22Rv1 (cell line): ENCODE results near the gene ARMH2.
"Not testable (repeated sequence)": the region's sequence is repeated elsewhere in the genome, so short reads cannot be mapped to it uniquely, and the experiment has no call there.

Experiments
- H3K27ac ChIP-seq: fragments of 450-650 bp; 2 replicates; pipeline ENCODE4 v1.5.1; 2017
- CTCF ChIP-seq: fragments of 450-650 bp; IDR thresholded peaks from 2 replicates; pipeline ENCODE4 v1.5.1; 2017; ENCODE audit warnings: mild to moderate bottlenecking
- ZFX ChIP-seq: fragments of 450-650 bp; IDR thresholded peaks from 2 replicates; pipeline ENCODE4 v1.6.1; 2017; ENCODE audit warnings: antibody characterized with exemption, borderline replicate concordance

Gene ARMH2

GRCh38 chr6:24774696-24775519 lies 23.8 kb downstream of the ARMH2 start, which contains the start of gene GMNN:
GMNN (plus strand) TSS chr6:24774937; CDS start chr6:24777247, 2,310 bp downstream.
- TF ChIP-seq CTCF: no peak
- no peak for TF ChIP-seq ZFX

GRCh38 chr6:24768361-24768760 lies 30.4 kb downstream of the ARMH2 start:
- H3K27ac ChIP-seq: no peak overlapping the region
- TF ChIP-seq CTCF (no peak), ZFX (no peak)

More at GRCh38 chr6:24774696-24775519, 23.8 kb downstream of the ARMH2 start, which contains the start of gene GMNN:
- H3K27ac ChIP-seq: peak within 1 kb of the TSS; percentile 98

- no peak overlapping the region for H3K27ac ChIP-seq
- TF ChIP-seq ZFX: no peak
- TF ChIP-seq CTCF: peak; percentile 65
These were observed 31.8 kb downstream of the ARMH2 start for GRCh38 chr6:24766680-24767462.

GRCh38 chr6:24765968-24766367 lies 32.7 kb downstream of the ARMH2 start:
- H3K27ac ChIP-seq: not testable (repeated sequence)

GRCh38 chr6:24764833-24765828 lies 33.6 kb downstream of the ARMH2 start:
- H3K27ac ChIP-seq: not testable (repeated sequence)

GRCh38 chr6:24763578-24763977 lies 35.1 kb downstream of the ARMH2 start:
- TF ChIP-seq ZFX (no peak), CTCF (no peak)
- H3K27ac ChIP-seq: no peak overlapping the region

- no peak overlapping the region for H3K27ac ChIP-seq
- TF ChIP-seq CTCF (no peak), ZFX (no peak)
These were observed 36.9 kb downstream of the ARMH2 start for GRCh38 chr6:24761851-24762250.
